ENCODE data around the gene RGS11. TPM values are rescaled to one million over a fixed set of nuclear protein-coding genes. Genes with fewer than 3 reads are reported as not detected.

RGS11 gene
- total RNA-seq, 3 donors from 2014 or later (not counting 1 experiment from before 2014, with no cell fraction given): 0.25 TPM; not detected in 2

DNA sequence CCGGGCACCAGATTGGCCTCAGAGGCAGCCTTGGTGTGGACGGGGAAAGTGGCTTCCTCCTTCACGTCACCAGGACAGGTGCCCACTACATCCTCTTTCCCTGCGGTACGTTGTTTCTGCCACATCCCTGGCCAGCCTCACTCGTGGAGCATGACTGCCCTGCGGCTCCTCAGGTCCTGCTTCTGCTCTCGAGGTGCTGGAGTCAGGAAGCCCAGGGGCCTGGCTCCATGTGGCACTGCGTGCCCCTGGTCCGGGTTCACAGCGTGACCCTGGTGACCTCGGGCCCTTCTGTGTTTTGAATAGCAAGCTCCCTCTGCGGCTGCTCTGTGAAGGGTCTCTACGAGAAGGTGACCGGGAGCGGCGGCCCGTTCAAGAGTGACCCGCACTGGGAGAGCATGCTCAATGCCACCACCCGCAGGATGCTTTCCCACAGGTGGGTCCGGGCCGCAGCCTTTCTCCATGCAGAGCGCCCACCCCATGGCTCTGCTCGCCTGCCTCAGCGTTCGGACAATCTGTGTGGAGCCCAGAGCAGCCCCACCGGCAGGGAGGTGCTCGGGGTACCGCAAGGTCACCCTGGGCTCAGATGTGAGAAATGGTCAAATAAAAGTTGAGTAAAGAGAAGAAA is 13.5 kb downstream of the RGS11 start:
- Histone ChIP-seq H3K27me3 (ENCODE audit: control insufficient read depth, insufficient read depth, low read length) (no peaks in the 10 kb centered on the region), H3K9me3 (ENCODE audit: control insufficient read depth, insufficient read depth, low read length) (no peaks in the 10 kb centered on the region), H3K27ac (ENCODE audit: low read length) (no peak overlapping the region), H3K4me1 (ENCODE audit: control insufficient read depth, insufficient read depth, low read length) (peaks cover 15% of the 10 kb centered on the region), H3K4me3 (ENCODE audit: low read length) (no peak overlapping the region), H3K36me3 (ENCODE audit: control insufficient read depth, insufficient read depth, low read length) (peaks cover 28% of the 10 kb centered on the region)
- WGBS (ENCODE audit: insufficient coverage): 96% methylated on average over 29 of the region's 29 CpGs
- H3K9me3 Mint-ChIP-seq: no peaks in the 10 kb centered on the region
- ATAC-seq (no peak), DNase-seq (no peak)
- no peaks in the 10 kb centered on the region for H3K27me3 Mint-ChIP-seq (ENCODE audit: low read depth in 2 of 2)
- no peak overlapping the region for H3K4me3 Mint-ChIP-seq
- peaks cover 8 to 14% of the 10 kb centered on the region in 2 donors for H3K4me1 Mint-ChIP-seq
- H3K36me3 Mint-ChIP-seq: no peaks in the 10 kb centered on the region
- intact Hi-C loops (cut with micrococcal nuclease): no loop called here
- no peak overlapping the region for H3K27ac Mint-ChIP-seq
- TF ChIP-seq, protein P1, sequence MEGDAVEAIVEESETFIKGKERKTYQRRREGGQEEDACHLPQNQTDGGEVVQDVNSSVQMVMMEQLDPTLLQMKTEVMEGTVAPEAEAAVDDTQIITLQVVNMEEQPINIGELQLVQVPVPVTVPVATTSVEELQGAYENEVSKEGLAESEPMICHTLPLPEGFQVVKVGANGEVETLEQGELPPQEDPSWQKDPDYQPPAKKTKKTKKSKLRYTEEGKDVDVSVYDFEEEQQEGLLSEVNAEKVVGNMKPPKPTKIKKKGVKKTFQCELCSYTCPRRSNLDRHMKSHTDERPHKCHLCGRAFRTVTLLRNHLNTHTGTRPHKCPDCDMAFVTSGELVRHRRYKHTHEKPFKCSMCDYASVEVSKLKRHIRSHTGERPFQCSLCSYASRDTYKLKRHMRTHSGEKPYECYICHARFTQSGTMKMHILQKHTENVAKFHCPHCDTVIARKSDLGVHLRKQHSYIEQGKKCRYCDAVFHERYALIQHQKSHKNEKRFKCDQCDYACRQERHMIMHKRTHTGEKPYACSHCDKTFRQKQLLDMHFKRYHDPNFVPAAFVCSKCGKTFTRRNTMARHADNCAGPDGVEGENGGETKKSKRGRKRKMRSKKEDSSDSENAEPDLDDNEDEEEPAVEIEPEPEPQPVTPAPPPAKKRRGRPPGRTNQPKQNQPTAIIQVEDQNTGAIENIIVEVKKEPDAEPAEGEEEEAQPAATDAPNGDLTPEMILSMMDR (IDR thresholded peaks at IDR 0.05): no peak

DNA sequence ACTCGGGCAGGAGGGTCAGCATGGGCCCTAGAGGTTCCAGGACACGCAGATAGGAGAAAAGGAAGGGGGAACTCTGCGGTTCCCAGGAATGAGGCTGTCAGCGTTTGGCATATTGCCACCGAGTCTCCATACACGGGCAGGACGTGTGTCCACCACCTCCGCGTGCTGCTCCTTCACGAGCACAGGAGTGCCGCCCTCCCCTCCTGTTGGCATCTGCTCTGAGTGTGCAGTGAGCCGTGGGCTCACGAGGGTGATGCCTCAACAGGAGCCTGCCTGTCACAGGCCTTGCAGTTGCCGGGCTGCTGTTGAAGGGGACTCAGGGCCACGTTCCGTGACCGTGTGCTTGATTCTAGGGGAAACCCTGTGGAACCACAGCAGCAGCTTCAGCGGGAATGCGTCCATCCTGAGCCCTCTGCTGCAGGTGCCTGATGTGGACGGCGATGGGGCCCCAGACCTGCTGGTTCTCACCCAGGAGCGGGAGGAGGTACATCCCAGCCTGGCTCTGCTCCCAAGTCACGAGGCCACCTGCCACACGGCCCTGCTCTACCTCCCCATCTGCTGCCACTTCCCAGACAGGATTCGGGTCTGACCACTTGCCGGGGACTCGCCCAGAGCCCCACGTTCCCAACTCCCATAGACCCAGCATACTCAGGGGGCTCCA is 14.6 kb downstream of the RGS11 start:
- no peaks in the 10 kb centered on the region for H3K27me3 ChIP-seq (ENCODE audit: control insufficient read depth, insufficient read depth, low read length)
- H3K4me3 Mint-ChIP-seq: no peak overlapping the region
- peaks cover 28% of the 10 kb centered on the region for H3K36me3 ChIP-seq (ENCODE audit: control insufficient read depth, insufficient read depth, low read length)
- intact Hi-C loops (cut with micrococcal nuclease): no loop called here
- H3K27ac Mint-ChIP-seq: no peak overlapping the region
- H3K4me3 ChIP-seq (ENCODE audit: low read length): no peak overlapping the region
- no peaks in the 10 kb centered on the region for H3K27me3 Mint-ChIP-seq (ENCODE audit: low read depth in 2 of 2)
- TF ChIP-seq, protein P1 (IDR thresholded peaks at IDR 0.05): no peak
- H3K27ac ChIP-seq (ENCODE audit: low read length): no peak overlapping the region
- no peaks in the 10 kb centered on the region for H3K36me3 Mint-ChIP-seq
- peaks cover 15% of the 10 kb centered on the region for H3K4me1 ChIP-seq (ENCODE audit: control insufficient read depth, insufficient read depth, low read length)
- H3K9me3 Mint-ChIP-seq: no peaks in the 10 kb centered on the region
- no peak for ATAC-seq
- H3K4me1 Mint-ChIP-seq: peaks cover 8 to 15% of the 10 kb centered on the region in 2 donors
- WGBS (ENCODE audit: insufficient coverage): 97% methylated on average over 28 of the region's 28 CpGs
- H3K9me3 ChIP-seq (ENCODE audit: control insufficient read depth, insufficient read depth, low read length): no peaks in the 10 kb centered on the region
- no peak for DNase-seq

DNA sequence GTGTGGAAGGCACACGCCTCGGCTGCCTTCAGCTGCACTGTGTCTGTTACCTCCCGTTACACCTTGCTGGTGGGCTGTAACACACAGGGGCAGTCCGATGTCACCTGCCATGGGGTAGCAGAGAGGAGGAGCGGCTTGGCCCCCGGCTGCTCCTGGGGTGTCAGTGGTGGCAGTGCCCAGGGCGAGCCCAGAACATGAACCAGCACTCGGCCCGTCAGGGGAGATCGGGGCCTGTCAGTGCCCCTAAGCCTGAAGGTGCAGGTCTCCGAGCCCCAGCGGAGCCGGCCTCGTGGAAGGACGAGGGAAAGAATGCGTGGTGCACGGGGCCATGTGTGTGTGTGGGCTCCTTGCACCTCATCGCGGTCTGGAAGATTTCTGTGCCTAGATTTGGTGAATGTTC is 15.4 kb downstream of the RGS11 start:
- no peak for DNase-seq
- no peaks in the 10 kb centered on the region for H3K27me3 ChIP-seq (ENCODE audit: control insufficient read depth, insufficient read depth, low read length)
- 97% methylated on average over 19 of the region's 19 CpGs for WGBS (ENCODE audit: insufficient coverage)

More for the DNA sequence above, 15.4 kb downstream of the RGS11 start:
- H3K27ac Mint-ChIP-seq: no peak overlapping the region
- intact Hi-C loops (cut with micrococcal nuclease): no loop called here
- no peaks in the 10 kb centered on the region for H3K9me3 ChIP-seq (ENCODE audit: control insufficient read depth, insufficient read depth, low read length)
- peaks cover 28% of the 10 kb centered on the region for H3K36me3 ChIP-seq (ENCODE audit: control insufficient read depth, insufficient read depth, low read length)
- H3K27ac ChIP-seq (ENCODE audit: low read length): no peak overlapping the region
- TF ChIP-seq, protein P1 (IDR thresholded peaks at IDR 0.05): no peak
- no peak overlapping the region for H3K4me3 ChIP-seq (ENCODE audit: low read length)
- no peaks in the 10 kb centered on the region for H3K27me3 Mint-ChIP-seq (ENCODE audit: low read depth in 2 of 2)
- H3K4me3 Mint-ChIP-seq: no peak overlapping the region
- peaks cover 15% of the 10 kb centered on the region for H3K4me1 ChIP-seq (ENCODE audit: control insufficient read depth, insufficient read depth, low read length)
- no peak for ATAC-seq
- H3K36me3 Mint-ChIP-seq: no peaks in the 10 kb centered on the region
- H3K9me3 Mint-ChIP-seq: no peaks in the 10 kb centered on the region
- peaks cover 8 to 16% of the 10 kb centered on the region in 2 donors for H3K4me1 Mint-ChIP-seq
